PC-3 (cell line): ENCODE data around the gene TADA2A. TPM values are rescaled to one million over a fixed set of nuclear protein-coding genes. Genes with fewer than 3 reads are reported as not detected.

Experiments used
- ATAC-seq: fragments of 200-7000 bp; cut with Tn5 transposase; 2 replicates; pipeline ENCODE4 v1.9.1; 2020; ENCODE audit warnings: mild to moderate bottlenecking, moderate library complexity
- BruUV-seq: library from RNA; stranded (reverse); fragments of 400-500 nt; replicated peaks from 2 replicates; lab custom pipeline; 2021; lab: Mats Ljungman, UMichigan
- CTCF ChIA-PET: fragments of 300-600 bp; sonication (Branson Sonifier 250); formaldehyde crosslinking; loops from one replicate; lab custom pipeline; 2022; ENCODE audit warnings: antibody characterized with exemption; lab: Charles Lee
- POLR2A ChIA-PET: fragments of 300-600 bp; sonication (Branson Sonifier 250); formaldehyde crosslinking; loops from one replicate; lab custom pipeline; 2022; ENCODE audit warnings: antibody characterized with exemption; ENCODE audit not compliant: unreplicated experiment; lab: Charles Lee
- DNase-seq: peaks from one replicate; pipeline ENCODE4 v3.0.0-alpha.2; 2015
- H2AFZ ChIP-seq: fragments of 300-600 bp; sonication (generic); 2 replicates; pipeline ENCODE4 v1.6.0; 2016; ENCODE audit warnings: antibody characterized with exemption, low read length
- H3F3A ChIP-seq: fragments of 300-600 bp; sonication (generic); one replicate; pipeline ENCODE4 v1.6.0; 2017; ENCODE audit warnings: antibody characterized with exemption, low read length, control low read depth, mild to moderate bottlenecking; ENCODE audit not compliant: unreplicated experiment
- H3K27ac ChIP-seq: fragments of 300-600 bp; sonication (generic); 2 replicates; pipeline ENCODE4 v1.5.1; 2016; ENCODE audit warnings: mild to moderate bottlenecking, low read length
- H3K27me3 ChIP-seq: fragments of 300-600 bp; sonication (generic); 2 replicates; pipeline ENCODE4 v1.6.1; 2016; ENCODE audit warnings: low read length, mixed read lengths
- H3K36me3 ChIP-seq: fragments of 300-600 bp; sonication (generic); 2 replicates; pipeline ENCODE4 v1.6.1; 2016; ENCODE audit warnings: low read depth, mixed run types, low read length, mixed read lengths
- H3K4me1 ChIP-seq: fragments of 300-600 bp; sonication (generic); 2 replicates; pipeline ENCODE4 v1.5.1; 2016; ENCODE audit warnings: low read length; ENCODE audit not compliant: insufficient read depth
- H3K4me2 ChIP-seq: fragments of 300-600 bp; sonication (generic); 2 replicates; pipeline ENCODE4 v1.6.0; 2016; ENCODE audit warnings: low read length
- H3K4me3 ChIP-seq: fragments of 300-600 bp; sonication (generic); 2 replicates; pipeline ENCODE4 v1.5.1; 2016; ENCODE audit warnings: mild to moderate bottlenecking, low read length, mixed read lengths
- H3K79me2 ChIP-seq: fragments of 300-600 bp; sonication (generic); 2 replicates; pipeline ENCODE4 v1.6.1; 2017; ENCODE audit warnings: low read length, mixed read lengths
- H3K9ac ChIP-seq: fragments of 300-600 bp; sonication (generic); 2 replicates; pipeline ENCODE4 v1.6.0; 2016; ENCODE audit warnings: mild to moderate bottlenecking, low read length
- H3K9me2 ChIP-seq: fragments of 300-600 bp; sonication (generic); replicated peaks from 2 replicates; pipeline ENCODE4 v1.6.1; 2016; ENCODE audit warnings: mixed run types, low read length, mixed read lengths
- H3K9me3 ChIP-seq: fragments of 300-600 bp; sonication (generic); 2 replicates; pipeline ENCODE4 v1.6.1; 2016; ENCODE audit warnings: low read length, mixed read lengths
- H4K20me1 ChIP-seq: fragments of 300-600 bp; sonication (generic); 2 replicates; pipeline ENCODE4 v1.6.1; 2016; ENCODE audit warnings: low read length, mixed read lengths
- CTCF ChIP-seq: fragments of 300-600 bp; sonication (generic); conservative IDR thresholded peaks from 2 replicates; pipeline ENCODE4 v1.5.1; 2017; ENCODE audit warnings: antibody characterized with exemption, low read depth, mild to moderate bottlenecking, low read length
- EZH2 ChIP-seq: fragments of 300-600 bp; sonication (generic); IDR thresholded peaks from one replicate; pipeline ENCODE4 v1.6.1; 2017; ENCODE audit warnings: antibody characterized with exemption, mild to moderate bottlenecking, low read length; ENCODE audit not compliant: unreplicated experiment
- EZH2phosphoT487 ChIP-seq: fragments of 300-600 bp; sonication (generic); IDR thresholded peaks from 2 replicates; pipeline ENCODE4 v1.6.1; 2018; ENCODE audit warnings: mild to moderate bottlenecking, antibody characterized with exemption, low read length, borderline replicate concordance
- intact Hi-C: fragments of 100-400 bp; cut with micrococcal nuclease; formaldehyde crosslinking; loops from 2 replicates; pipeline ENCODE4 v1.9.0; 2023
- total RNA-seq: library from RNA; depleted of rRNA; stranded (reverse); fragments of >200 nt; gene quantifications from 2 replicates; pipeline ENCODE4 v1.2.3, GENCODE V29; 2014; rRNA removed

Gene TADA2A
- total RNA-seq, 1 experiment from 2014 or later: 16.5 TPM

- no TSS peak for BruUV-seq
- H3K4me3 ChIP-seq: no peak overlapping the region
- H3K4me2 ChIP-seq: no peak overlapping the region
- peak; percentile 74 for TF ChIP-seq CTCF
- TF ChIP-seq EZH2phosphoT487: no peak
- no peak for TF ChIP-seq EZH2
- H4K20me1 ChIP-seq: no peaks in the 10 kb centered on the region
- H3K9me3 ChIP-seq: no peaks in the 10 kb centered on the region
- no peak overlapping the region for H2AFZ ChIP-seq
- no peaks in the 10 kb centered on the region for H3K79me2 ChIP-seq
- no peaks in the 10 kb centered on the region for H3K36me3 ChIP-seq
- H3K9me2 ChIP-seq: no peaks in the 10 kb centered on the region
- no peaks in the 10 kb centered on the region for H3K4me1 ChIP-seq
- no peaks in the 10 kb centered on the region for H3F3A ChIP-seq
- no peak overlapping the region for H3K9ac ChIP-seq
- ATAC-seq (peak; percentile 79), DNase-seq (peak; percentile 67)
- ChIA-PET CTCF (interaction anchor here (1.0 to 1.1 kb wide), 2 partner anchors 43 to 154 kb away, joined by 5 to 13 read pairs; no protein-coding TSS in a partner anchor), POLR2A (no interaction called here)
- H3K27ac ChIP-seq: no peak overlapping the region
- H3K27me3 ChIP-seq: no peaks in the 10 kb centered on the region
- intact Hi-C loops: loop anchor here (1.0 kb wide), 1 partner anchor 43 kb away; no protein-coding TSS in a partner anchor
Observed at GRCh38 chr17:37527249-37527851, 120.7 kb downstream of the TADA2A start.

Other genes with a start within 250 kb of the TADA2A start
- not detected in 2 replicates for gene C17orf78, start 30.9 kb upstream of the TADA2A start, total RNA-seq
- gene ACACA, start 50 bp upstream of the TADA2A start, total RNA-seq: 33.0 and 40.3 TPM in 2 replicates
- gene DUSP14, start 83.0 kb downstream of the TADA2A start, total RNA-seq: 49.4 and 56.2 TPM in 2 replicates
- 7.3 and 9.7 TPM in 2 replicates for gene SYNRG, start 202.5 kb downstream of the TADA2A start, total RNA-seq
- gene DDX52, start 236.6 kb downstream of the TADA2A start, total RNA-seq: 12.5 and 12.9 TPM in 2 replicates